Fibroblast of lung (primary cell): ENCODE results near the gene RNF14. TPM values are rescaled to one million over a fixed set of nuclear protein-coding genes. Genes with fewer than 3 reads are reported as not detected.
A peak's percentile ranks its signal among the peaks of the same experiment; 100 is the strongest.

Experiments
- DNase-seq, 2 donors: peaks; one replicate each; pipeline versions ENCODE4 v3.0.0 to v3.0.0-alpha.2; 2010; ENCODE audit warnings: low read depth in 2 of 2
- H2AFZ ChIP-seq: 2 replicates; pipeline ENCODE4 v1.5.1; 2012; ENCODE audit warnings: low read length, control low read depth, inconsistent platforms
- H3K27ac ChIP-seq: 2 replicates; pipeline ENCODE4 v1.5.1; 2011; ENCODE audit warnings: low read length, control low read depth; ENCODE audit not compliant: insufficient read depth
- H3K27me3 ChIP-seq: 2 replicates; pipeline ENCODE4 v1.5.1; 2011; ENCODE audit warnings: mild to moderate bottlenecking, low read length; ENCODE audit not compliant: control insufficient read depth, insufficient read depth
- H3K36me3 ChIP-seq: 2 replicates; pipeline ENCODE4 v1.5.1; 2011; ENCODE audit warnings: low read length; ENCODE audit not compliant: control insufficient read depth, insufficient read depth
- H3K4me1 ChIP-seq: 2 replicates; pipeline ENCODE4 v1.5.1; 2011; ENCODE audit warnings: low read length; ENCODE audit not compliant: control insufficient read depth, insufficient read depth; ENCODE audit errors: extremely low read depth
- H3K4me2 ChIP-seq: 2 replicates; pipeline ENCODE4 v1.5.1; 2011; ENCODE audit warnings: low read length, control low read depth; ENCODE audit not compliant: insufficient read depth; ENCODE audit errors: extremely low read depth
- H3K4me3 ChIP-seq, 4 experiments: fragments of 200-600 bp in 1 of 4; sonication (generic) in 1 of 4; replicated peaks in 1 of 4; 2 replicates each; pipeline ENCODE4 v1.5.1; 2011 to 2016; ENCODE audit warnings: low read length in 4 of 4, low read depth in 3 of 4, mild to moderate bottlenecking in 3 of 4, control low read depth in 2 of 4, inconsistent platforms in 1 of 4, mixed read lengths in 1 of 4; ENCODE audit not compliant: insufficient read depth in 1 of 4; ENCODE audit errors: control extremely low read depth in 1 of 4
- H3K79me2 ChIP-seq: 2 replicates; pipeline ENCODE4 v1.5.1; 2012; ENCODE audit warnings: mild to moderate bottlenecking, low read length, inconsistent platforms; ENCODE audit not compliant: control insufficient read depth, insufficient read depth
- H3K9ac ChIP-seq: 2 replicates; pipeline ENCODE4 v1.5.1; 2011; ENCODE audit warnings: mild to moderate bottlenecking, low read length, control low read depth; ENCODE audit not compliant: insufficient read depth
- H3K9me3 ChIP-seq: 2 replicates; pipeline ENCODE4 v1.5.1; 2012; ENCODE audit warnings: low read depth, low read length; ENCODE audit not compliant: control insufficient read depth, insufficient read depth
- H4K20me1 ChIP-seq: 2 replicates; pipeline ENCODE4 v1.5.1; 2011; ENCODE audit warnings: low read length; ENCODE audit not compliant: control insufficient read depth, insufficient read depth; ENCODE audit errors: extremely low read depth
- EZH2 ChIP-seq: IDR thresholded peaks from 2 replicates; pipeline ENCODE4 v1.5.1; 2012; ENCODE audit warnings: low read length, control low read depth, mild to moderate bottlenecking; ENCODE audit errors: missing control alignments
- polyA plus RNA-seq, 2 donors: library from polyadenylated mRNA; depleted of rRNA in 1 of 2; stranded (reverse) in 1 of 2; unstranded in 1 of 2; fragments of >200 nt; gene quantifications; 2 replicates each; pipeline ENCODE4 v1.2.1, GENCODE V29; 2011 to 2012; ENCODE audit warnings: missing spikeins in 1 of 2
- total RNA-seq: library from RNA; depleted of rRNA; stranded (reverse); fragments of >200 nt; gene quantifications from 2 replicates; pipeline ENCODE4 v1.2.1, GENCODE V29; 2014
- TF ChIP-seq, protein P1 (sequence below), 2 donors: IDR thresholded peaks in 1 of 2; conservative IDR thresholded peaks in 1 of 2; 1 replicate in 1 of 2; 2 replicates in 1 of 2; pipeline ENCODE4 v1.5.1; 2011 to 2012; ENCODE audit warnings: low read length in 2 of 2, control low read depth in 1 of 2, inconsistent platforms in 1 of 2, low read depth in 1 of 2, mild to moderate bottlenecking in 1 of 2

RNF14 gene
- total and polyA plus RNA-seq, 2 donors (not counting 1 experiment from before 2014, with no cell fraction given): 62.9 to 65.3 TPM

DNA sequence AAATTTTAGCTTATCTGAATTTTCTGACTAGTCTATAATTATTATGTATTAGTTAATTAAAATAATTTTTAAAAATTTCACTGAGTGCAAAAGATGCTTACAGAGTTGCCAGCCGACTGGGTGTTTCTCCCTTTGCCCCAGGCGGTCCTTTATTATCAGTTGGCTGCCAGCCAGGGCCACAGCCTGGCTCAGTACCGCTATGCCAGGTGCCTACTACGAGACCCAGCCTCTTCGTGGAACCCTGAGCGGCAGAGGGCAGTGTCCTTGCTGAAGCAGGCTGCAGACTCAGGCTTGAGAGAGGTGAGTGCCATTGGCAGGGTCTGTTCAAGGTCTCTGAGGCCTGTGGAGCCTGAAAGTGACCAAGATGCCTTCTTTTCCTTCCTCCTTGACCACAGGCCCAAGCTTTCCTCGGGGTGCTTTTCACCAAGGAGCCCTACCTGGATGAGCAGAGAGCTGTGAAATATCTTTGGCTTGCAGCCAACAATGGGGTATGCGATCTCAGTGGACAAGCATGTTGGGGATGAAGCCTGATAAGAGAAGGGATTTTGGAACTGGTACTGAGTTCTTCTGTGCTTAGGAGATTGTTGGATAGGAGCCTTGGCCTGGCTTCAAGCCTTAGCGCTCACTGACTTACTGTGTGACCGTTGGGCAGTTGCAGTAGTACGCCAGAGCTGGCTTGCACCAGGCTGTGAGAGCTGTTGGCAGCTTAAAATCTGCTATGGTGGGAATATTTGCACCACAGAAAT lies 34.6 kb upstream of the RNF14 start:
- H3K27me3 ChIP-seq: no peaks in the 10 kb centered on the region
- DNase-seq: peak in 1 of 2 donors; percentile 72
- H3K4me3 ChIP-seq: no peak overlapping the region
- no peaks in the 10 kb centered on the region for H4K20me1 ChIP-seq
- H3K9me3 ChIP-seq: no peaks in the 10 kb centered on the region
- H3K27ac ChIP-seq: no peak overlapping the region
- H3K9ac ChIP-seq: no peak overlapping the region
- H3K36me3 ChIP-seq: peaks cover 37% of the 10 kb centered on the region
- TF ChIP-seq, protein P1, sequence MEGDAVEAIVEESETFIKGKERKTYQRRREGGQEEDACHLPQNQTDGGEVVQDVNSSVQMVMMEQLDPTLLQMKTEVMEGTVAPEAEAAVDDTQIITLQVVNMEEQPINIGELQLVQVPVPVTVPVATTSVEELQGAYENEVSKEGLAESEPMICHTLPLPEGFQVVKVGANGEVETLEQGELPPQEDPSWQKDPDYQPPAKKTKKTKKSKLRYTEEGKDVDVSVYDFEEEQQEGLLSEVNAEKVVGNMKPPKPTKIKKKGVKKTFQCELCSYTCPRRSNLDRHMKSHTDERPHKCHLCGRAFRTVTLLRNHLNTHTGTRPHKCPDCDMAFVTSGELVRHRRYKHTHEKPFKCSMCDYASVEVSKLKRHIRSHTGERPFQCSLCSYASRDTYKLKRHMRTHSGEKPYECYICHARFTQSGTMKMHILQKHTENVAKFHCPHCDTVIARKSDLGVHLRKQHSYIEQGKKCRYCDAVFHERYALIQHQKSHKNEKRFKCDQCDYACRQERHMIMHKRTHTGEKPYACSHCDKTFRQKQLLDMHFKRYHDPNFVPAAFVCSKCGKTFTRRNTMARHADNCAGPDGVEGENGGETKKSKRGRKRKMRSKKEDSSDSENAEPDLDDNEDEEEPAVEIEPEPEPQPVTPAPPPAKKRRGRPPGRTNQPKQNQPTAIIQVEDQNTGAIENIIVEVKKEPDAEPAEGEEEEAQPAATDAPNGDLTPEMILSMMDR (conservative IDR thresholded peaks at IDR 0.05 in 1 of 2, IDR thresholded peaks at IDR 0.05 in 1 of 2; ENCODE audit: low read depth in 1 of 2, low read length in 2 of 2): no peak
- no peak for TF ChIP-seq EZH2
- no peak overlapping the region for H3K4me2 ChIP-seq
- H2AFZ ChIP-seq: no peak overlapping the region
- H3K79me2 ChIP-seq: no peaks in the 10 kb centered on the region
- H3K4me1 ChIP-seq: no peaks in the 10 kb centered on the region

DNA sequence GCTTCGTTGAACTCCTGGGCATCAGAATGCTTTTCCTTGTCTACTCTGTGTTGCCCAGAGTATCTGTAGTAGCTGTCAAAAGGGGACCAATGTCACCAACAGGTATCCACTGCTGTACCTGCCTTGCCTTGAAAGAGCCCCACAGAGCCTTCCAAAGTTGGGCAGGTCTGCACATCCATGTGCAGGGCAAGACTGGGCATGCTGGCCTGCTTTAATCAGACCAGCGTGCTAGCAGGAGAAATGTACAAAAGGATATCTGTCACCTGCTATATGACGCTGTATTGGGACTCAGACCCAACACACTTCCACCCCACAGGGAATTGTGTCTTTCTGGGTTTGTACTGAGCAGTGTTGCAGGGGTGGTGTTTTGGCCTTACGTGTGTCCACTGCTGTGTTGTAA lies 33.4 kb upstream of the RNF14 start:
- no peaks in the 10 kb centered on the region for H3K27me3 ChIP-seq
- no peaks in the 10 kb centered on the region for H3K79me2 ChIP-seq
- no peak overlapping the region for H3K27ac ChIP-seq
- TF ChIP-seq, protein P1 (conservative IDR thresholded peaks at IDR 0.05 in 1 of 2, IDR thresholded peaks at IDR 0.05 in 1 of 2; ENCODE audit: low read depth in 1 of 2, low read length in 2 of 2): no peak
- TF ChIP-seq EZH2: no peak
- H2AFZ ChIP-seq: no peak overlapping the region
- no peak for DNase-seq
- no peak overlapping the region for H3K9ac ChIP-seq
- H3K4me2 ChIP-seq: no peak overlapping the region
- no peaks in the 10 kb centered on the region for H3K9me3 ChIP-seq
- peaks cover 27% of the 10 kb centered on the region for H3K36me3 ChIP-seq
- H3K4me1 ChIP-seq: peaks cover 2% of the 10 kb centered on the region
- H4K20me1 ChIP-seq: no peaks in the 10 kb centered on the region
- no peak overlapping the region for H3K4me3 ChIP-seq

GRCh38 chr5:141940695-141941271 lies 28.1 kb upstream of the RNF14 start:
- DNase-seq: peak; percentile 36 to 67
- Histone ChIP-seq H3K4me2 (no peak overlapping the region), H3K27me3 (no peaks in the 10 kb centered on the region), H3K9ac (no peak overlapping the region), H3K4me3 (no peak overlapping the region), H3K27ac (no peak overlapping the region), H4K20me1 (no peaks in the 10 kb centered on the region), H2AFZ (no peak overlapping the region), H3K9me3 (no peaks in the 10 kb centered on the region), H3K4me1 (peaks cover 7% of the 10 kb centered on the region), H3K79me2 (no peaks in the 10 kb centered on the region), H3K36me3 (peaks cover 10% of the 10 kb centered on the region)
- no peak for TF ChIP-seq EZH2
- TF ChIP-seq, protein P1 (conservative IDR thresholded peaks at IDR 0.05 in 1 of 2, IDR thresholded peaks at IDR 0.05 in 1 of 2; ENCODE audit: low read depth in 1 of 2, low read length in 2 of 2): peak; percentile 16 to 30
